Prostate gland (tissue), 2 donors: ENCODE measurements around the gene SLIT3. TPM values are rescaled to one million over a fixed set of nuclear protein-coding genes. Genes with fewer than 3 reads are reported as not detected.

ENCODE experiments used
- DNase-seq: peaks from one replicate; pipeline ENCODE4 v3.0.0-alpha.2; 2019; ENCODE audit warnings: low spot score
- H3K27ac ChIP-seq, 2 donors: fragments of 200-600 bp; sonication (generic); 2 replicates each; pipeline ENCODE4 v1.5.1; 2017 to 2019
- H3K27me3 ChIP-seq: fragments of 200-600 bp; sonication (generic); replicated peaks from 2 replicates; pipeline ENCODE4 v1.5.1; 2019; ENCODE audit not compliant: insufficient read depth
- H3K36me3 ChIP-seq, 2 donors: fragments of 200-600 bp; sonication (generic); 1 replicate in 1 of 2; 2 replicates in 1 of 2; pipeline versions ENCODE4 v1.5.1 to v1.8.1; 2017 to 2019
- H3K4me1 ChIP-seq: fragments of 200-600 bp; sonication (generic); replicated peaks from 2 replicates; pipeline ENCODE4 v1.5.1; 2019
- H3K4me3 ChIP-seq, 2 donors: fragments of 200-600 bp; sonication (generic); 2 replicates each; pipeline ENCODE4 v1.5.1; 2017 to 2019
- H3K9me3 ChIP-seq: fragments of 200-600 bp; sonication (generic); 2 replicates; pipeline ENCODE4 v1.5.1; 2017
- POLR2A ChIP-seq: fragments of 450-650 bp; IDR thresholded peaks from one replicate; pipeline ENCODE4 v1.6.1; 2016; ENCODE audit warnings: antibody characterized with exemption, mild to moderate bottlenecking
- POLR2AphosphoS5 ChIP-seq: sonication (generic); formaldehyde crosslinking; IDR thresholded peaks from one replicate; pipeline ENCODE4 v1.6.1; 2017; ENCODE audit warnings: antibody characterized with exemption
- WGBS: methylation state at CpG from one replicate; pipeline ENCODE4 v1.1.5; 2018; 5-methylcytosine and 5-hydroxymethylcytosine counted together
- intact Hi-C: fragments of 100-400 bp; cut with DNase I; formaldehyde crosslinking; loops from one replicate; pipeline ENCODE4 v1.14.2; 2022
- total RNA-seq, 2 donors: library from RNA; depleted of rRNA; stranded (reverse); fragments of >200 nt; gene quantifications; one replicate each; pipeline ENCODE4 v1.1.0, GENCODE V29; 2016
- TF ChIP-seq, protein P1 (sequence below), 4 experiments: fragments of 200-600 bp in 2 of 4; fragments of 450-650 bp in 2 of 4; sonication (generic) in 2 of 4; IDR thresholded peaks; 1 replicate in 3 of 4; 2 replicates in 1 of 4; pipeline ENCODE4 v1.5.1; 2016 to 2019; ENCODE audit warnings: antibody characterized with exemption in 4 of 4, mild to moderate bottlenecking in 2 of 4, moderate library complexity in 2 of 4

SLIT3 gene
- total RNA-seq, 2 donors from 2014 or later: 8.3 TPM

DNA sequence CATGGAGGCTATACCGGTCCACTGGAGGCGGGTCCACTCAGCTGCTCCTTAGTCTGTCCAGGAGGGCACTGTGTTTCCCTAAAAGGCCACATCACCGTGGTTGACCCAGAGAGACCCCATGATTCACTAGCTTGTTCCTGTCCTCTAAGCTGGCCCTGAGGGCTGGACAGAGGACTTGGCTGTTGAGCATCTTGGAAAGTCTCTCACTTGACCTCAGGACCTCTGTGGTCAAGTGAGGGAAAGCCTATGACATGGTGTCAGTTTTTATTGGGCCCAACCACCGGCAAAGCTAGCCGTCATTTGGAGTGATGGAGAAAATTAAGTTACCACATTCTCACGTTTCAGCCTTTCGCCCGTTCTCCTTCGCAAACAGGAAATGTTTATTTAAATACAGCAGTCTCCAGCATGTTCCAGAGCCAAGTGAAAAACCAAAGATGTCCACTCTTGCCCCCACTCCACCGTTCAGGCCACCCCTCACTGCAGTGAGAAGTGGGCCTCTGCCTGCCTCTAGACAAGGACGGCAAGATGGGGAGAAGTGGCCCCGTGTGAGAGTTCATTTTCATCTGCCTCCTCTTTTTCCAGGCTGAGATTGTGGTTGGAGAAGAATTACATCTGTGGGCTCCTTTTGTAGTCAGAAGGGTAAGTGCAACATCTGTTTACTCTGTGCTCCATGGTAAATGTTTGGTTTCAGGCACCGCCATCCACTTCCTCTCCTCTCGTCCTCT is 4.4 kb downstream of the SLIT3 start:
- intact Hi-C loops: loop anchor here (10.0 kb wide), 1 partner anchor 152 kb away; no protein-coding TSS in a partner anchor
- WGBS: 46% methylated on average over 14 of the region's 14 CpGs

DNA sequence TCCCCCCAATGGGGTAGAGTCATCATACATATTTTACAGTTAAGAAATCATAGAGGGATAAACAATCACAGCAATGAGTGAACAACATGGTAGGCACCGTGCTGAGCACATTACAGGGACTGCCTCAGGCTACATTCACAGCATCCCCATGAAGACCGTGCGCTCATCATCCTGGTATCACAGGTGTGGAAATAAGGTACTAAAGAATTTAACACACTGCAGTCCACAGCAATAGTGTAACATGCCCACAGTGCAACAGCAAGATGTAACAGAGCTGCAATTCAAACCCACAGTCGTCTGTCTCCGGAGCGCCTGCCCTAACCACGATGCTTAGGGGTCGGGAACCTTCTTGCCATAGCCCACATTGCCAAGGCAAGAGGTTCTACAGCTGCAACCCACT is 5.6 kb downstream of the SLIT3 start:
- TF ChIP-seq, protein P1, sequence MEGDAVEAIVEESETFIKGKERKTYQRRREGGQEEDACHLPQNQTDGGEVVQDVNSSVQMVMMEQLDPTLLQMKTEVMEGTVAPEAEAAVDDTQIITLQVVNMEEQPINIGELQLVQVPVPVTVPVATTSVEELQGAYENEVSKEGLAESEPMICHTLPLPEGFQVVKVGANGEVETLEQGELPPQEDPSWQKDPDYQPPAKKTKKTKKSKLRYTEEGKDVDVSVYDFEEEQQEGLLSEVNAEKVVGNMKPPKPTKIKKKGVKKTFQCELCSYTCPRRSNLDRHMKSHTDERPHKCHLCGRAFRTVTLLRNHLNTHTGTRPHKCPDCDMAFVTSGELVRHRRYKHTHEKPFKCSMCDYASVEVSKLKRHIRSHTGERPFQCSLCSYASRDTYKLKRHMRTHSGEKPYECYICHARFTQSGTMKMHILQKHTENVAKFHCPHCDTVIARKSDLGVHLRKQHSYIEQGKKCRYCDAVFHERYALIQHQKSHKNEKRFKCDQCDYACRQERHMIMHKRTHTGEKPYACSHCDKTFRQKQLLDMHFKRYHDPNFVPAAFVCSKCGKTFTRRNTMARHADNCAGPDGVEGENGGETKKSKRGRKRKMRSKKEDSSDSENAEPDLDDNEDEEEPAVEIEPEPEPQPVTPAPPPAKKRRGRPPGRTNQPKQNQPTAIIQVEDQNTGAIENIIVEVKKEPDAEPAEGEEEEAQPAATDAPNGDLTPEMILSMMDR (IDR thresholded peaks at IDR 0.05): no peak
- TF ChIP-seq POLR2AphosphoS5 (no peak), POLR2A (no peak)
- H3K9me3 ChIP-seq: no peaks in the 10 kb centered on the region
- H3K36me3 ChIP-seq: no peaks in the 10 kb centered on the region
- intact Hi-C loops: loop anchor here (10.0 kb wide), 1 partner anchor 151 kb away; no protein-coding TSS in a partner anchor
- H3K4me1 ChIP-seq: no peaks in the 10 kb centered on the region
- H3K27ac ChIP-seq: no peak overlapping the region
- no peak for DNase-seq
- 92% methylated on average over 8 of the region's 8 CpGs for WGBS
- H3K27me3 ChIP-seq: no peaks in the 10 kb centered on the region
- H3K4me3 ChIP-seq: no peak overlapping the region

More for the DNA sequence above, 4.4 kb downstream of the SLIT3 start:
- Histone ChIP-seq H3K9me3 (no peaks in the 10 kb centered on the region), H3K4me3 (no peak overlapping the region), H3K27me3 (no peaks in the 10 kb centered on the region), H3K4me1 (no peaks in the 10 kb centered on the region), H3K27ac (no peak overlapping the region), H3K36me3 (no peaks in the 10 kb centered on the region)
- TF ChIP-seq POLR2A: no peak
- TF ChIP-seq, protein P1 (IDR thresholded peaks at IDR 0.05): no peak
- TF ChIP-seq POLR2AphosphoS5: no peak
- DNase-seq: no peak

DNA sequence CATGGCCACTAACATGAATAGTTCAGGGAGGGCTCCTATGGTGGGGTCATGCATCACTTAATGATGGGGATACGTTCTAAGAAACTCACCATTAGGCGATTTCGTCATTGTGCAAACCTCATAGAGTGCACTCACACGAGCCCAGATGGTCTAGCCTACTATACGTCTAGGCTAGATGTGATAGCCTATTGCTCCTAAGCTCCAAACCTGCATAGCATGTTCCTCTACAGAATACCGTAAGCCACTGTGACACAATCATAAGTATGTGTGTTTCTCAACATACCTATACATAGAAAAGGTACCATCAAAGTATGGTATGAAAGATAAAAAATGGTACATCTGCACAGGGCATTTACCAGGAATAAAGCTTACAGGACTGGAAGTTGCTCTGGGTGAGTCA is 6.3 kb downstream of the SLIT3 start:
- intact Hi-C loops: loop anchor here (10.0 kb wide), 1 partner anchor 150 kb away; no protein-coding TSS in a partner anchor
- DNase-seq: no peak
- Histone ChIP-seq H3K4me1 (no peaks in the 10 kb centered on the region), H3K27me3 (no peaks in the 10 kb centered on the region), H3K4me3 (no peak overlapping the region), H3K36me3 (no peaks in the 10 kb centered on the region), H3K27ac (no peak overlapping the region), H3K9me3 (no peaks in the 10 kb centered on the region)
- TF ChIP-seq, protein P1 (IDR thresholded peaks at IDR 0.05): no peak
- TF ChIP-seq POLR2AphosphoS5 (no peak), POLR2A (no peak)
- WGBS: 97% methylated on average over 6 of the region's 6 CpGs

DNA sequence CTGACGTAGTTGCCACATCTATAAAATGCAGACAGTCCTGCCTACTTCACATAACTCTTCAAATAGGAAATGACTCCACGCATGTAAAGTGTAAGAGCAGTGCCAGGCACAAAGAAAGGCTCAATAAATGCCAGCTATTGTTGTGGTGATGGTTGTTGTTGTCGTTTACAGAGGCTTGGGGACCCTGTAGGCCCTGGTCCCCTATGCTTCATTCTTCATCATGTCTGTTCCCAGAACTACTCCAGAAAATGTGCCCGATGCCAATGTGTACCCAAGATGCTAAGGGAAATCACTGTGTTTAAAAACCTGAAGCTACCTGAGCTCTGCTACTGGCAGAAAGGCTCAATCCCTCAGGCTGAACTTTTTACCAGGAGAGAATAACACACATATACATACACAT is 9.1 kb downstream of the SLIT3 start:
- DNase-seq: no peak
- no peaks in the 10 kb centered on the region for H3K9me3 ChIP-seq
- intact Hi-C loops: loop anchor here (10.0 kb wide), 1 partner anchor 147 kb away; no protein-coding TSS in a partner anchor
- TF ChIP-seq POLR2A (no peak), POLR2AphosphoS5 (no peak)
- TF ChIP-seq, protein P1 (IDR thresholded peaks at IDR 0.05): no peak
- no peak overlapping the region for H3K4me3 ChIP-seq
- no peak overlapping the region for H3K27ac ChIP-seq
- 78% methylated on average over 4 of the region's 4 CpGs for WGBS
- H3K4me1 ChIP-seq: no peaks in the 10 kb centered on the region
- no peaks in the 10 kb centered on the region for H3K27me3 ChIP-seq
- H3K36me3 ChIP-seq: no peaks in the 10 kb centered on the region

DNA sequence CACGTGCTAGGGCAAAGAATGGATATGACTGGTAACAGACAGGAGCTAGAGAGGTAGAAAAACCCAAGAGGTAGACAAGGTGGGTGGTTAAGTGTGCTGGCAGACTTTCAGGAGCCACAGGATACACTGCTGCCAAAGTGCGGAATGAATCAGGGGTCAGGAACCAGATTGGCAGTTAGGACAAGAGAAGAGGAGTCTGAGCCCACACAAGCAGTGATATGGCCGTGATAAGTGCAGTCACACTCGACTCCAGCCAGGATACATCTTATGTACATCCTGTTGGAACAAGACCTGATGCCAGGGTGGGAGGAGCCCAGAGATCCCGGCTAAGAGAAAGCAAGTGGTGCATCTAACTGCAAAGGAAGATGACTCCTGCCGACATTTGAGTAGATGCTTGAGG is 10.0 kb downstream of the SLIT3 start:
- 44% methylated on average over 6 of the region's 6 CpGs for WGBS
- Histone ChIP-seq H3K36me3 (no peaks in the 10 kb centered on the region), H3K27ac (no peak overlapping the region), H3K27me3 (no peaks in the 10 kb centered on the region), H3K9me3 (no peaks in the 10 kb centered on the region), H3K4me1 (no peaks in the 10 kb centered on the region), H3K4me3 (no peak overlapping the region)
- TF ChIP-seq POLR2A (no peak), POLR2AphosphoS5 (no peak)
- TF ChIP-seq, protein P1 (IDR thresholded peaks at IDR 0.05): no peak
- no peak for DNase-seq
- intact Hi-C loops: loop anchor here (10.0 kb wide), 1 partner anchor 146 kb away; no protein-coding TSS in a partner anchor
